Heart right ventricle (tissue), 16 donors: ENCODE data around the gene TTPAL. TPM values are rescaled to one million over a fixed set of nuclear protein-coding genes. Genes with fewer than 3 reads are reported as not detected.
A peak's percentile ranks its signal among the peaks of the same experiment; 100 is the strongest.

ENCODE experiments used
- ATAC-seq, 8 donors: fragments of 200-7000 bp; cut with Tn5 transposase; one replicate each; pipeline ENCODE4 v1.9.1; 2020; ENCODE audit warnings: mild to moderate bottlenecking in 8 of 8, moderate library complexity in 8 of 8, moderate number of reproducible peaks in 1 of 8
- DNase-seq, 2 donors: peaks; one replicate each; pipeline ENCODE4 v3.0.0-alpha.2; 2020
- H3K27ac ChIP-seq, 10 donors: fragments of 200-600 bp; sonication (generic) in 2 of 10; one replicate each; pipeline versions ENCODE4 v1.5.0 to v1.8.0; 2020 to 2022; ENCODE audit warnings: mild to moderate bottlenecking in 3 of 10
- H3K27me3 ChIP-seq, 7 donors: fragments of 200-600 bp; one replicate each; pipeline ENCODE4 v1.8.0; 2021 to 2022; ENCODE audit warnings: mild to moderate bottlenecking in 2 of 7
- H3K36me3 ChIP-seq, 9 donors: fragments of 200-600 bp; sonication (generic) in 1 of 9; one replicate each; pipeline versions ENCODE4 v1.5.0 to v1.8.0; 2020 to 2022; ENCODE audit warnings: mild to moderate bottlenecking in 2 of 9
- H3K4me1 ChIP-seq, 9 donors: fragments of 200-600 bp; sonication (generic) in 1 of 9; one replicate each; pipeline versions ENCODE4 v1.5.0 to v1.8.0; 2020 to 2022; ENCODE audit warnings: mild to moderate bottlenecking in 4 of 9
- H3K4me3 ChIP-seq, 10 donors: fragments of 200-600 bp; sonication (generic) in 2 of 10; one replicate each; pipeline versions ENCODE4 v1.5.0 to v1.8.0; 2020 to 2022; ENCODE audit warnings: mild to moderate bottlenecking in 7 of 10, moderate library complexity in 2 of 10
- H3K9me3 ChIP-seq, 11 donors: fragments of 200-600 bp in 10 of 11; sonication (generic) in 2 of 11; one replicate each; pipeline versions ENCODE4 v1.5.0 to v1.8.0; 2013 to 2022; ENCODE audit warnings: mild to moderate bottlenecking in 2 of 11, control low read depth in 1 of 11, moderate library complexity in 1 of 11
- WGBS, 2 donors: extraction: QIAGEN DNeasy Blood & Tissue Kit; methylation state at CpG; one replicate each; pipeline ENCODE4 v1.1.7; 2013; ENCODE audit warnings: inconsistent platforms in 1 of 2; 5-methylcytosine and 5-hydroxymethylcytosine counted together
- intact Hi-C, 10 donors: fragments of 100-400 bp; cut with DNase I; formaldehyde crosslinking; loops; one replicate each; pipeline versions ENCODE4 v1.11.1 to v1.14.2; 2022
- polyA plus RNA-seq, 2 donors: library from polyadenylated mRNA; stranded (reverse); fragments of 200-250 nt; gene quantifications; one replicate each; pipeline ENCODE4 v1.2.3, GENCODE V29; 2013
- total RNA-seq, 10 donors: library from RNA; stranded (reverse); fragmentation: NEBNext Ultra II Directional in 3 of 10; extraction: Animal tissue kit (Norgen Biotek cat#: 25700) in 3 of 10; gene quantifications; one replicate each; pipeline versions ENCODE4 v1.2.1 to v1.2.4, GENCODE V29; 2021 to 2023
- TF ChIP-seq, protein P1 (sequence below), 9 donors: fragments of 200-600 bp; sonication (generic) in 2 of 9; IDR thresholded peaks; one replicate each; pipeline versions ENCODE4 v1.5.0 to v1.8.0; 2021 to 2022; ENCODE audit warnings: antibody characterized with exemption in 9 of 9, mild to moderate bottlenecking in 5 of 9, moderate library complexity in 1 of 9
- donor health status: Arrhythmogenic right ventricular cardiomyopathy.
- donor health status: ischemic (EF 13 %, LVEDD 7.1; RV severe dilation, severe dysfunction).
- donor health status: healthy with polysubstance abuse.
- donor health status: DM: no; HTN: yes; CAD: no.
- donor health status: DM: no; HTN: no; CAD: no.
- donor health status: ischemic (EF 25% LVEDD 6.9; RV normal size, moderate dysfunction).
- donor health status: ischemic (EF 25% LVEDD 5.7; RV mildly dilated, moderate dysfunction).
- donor health status: healthy.
- donor health status: DM: yes; HTN: yes; CAD: no.
- donor health status: Ischemic cardiomyopathy.
- donor health status: ischemic (EF 35%, LVEDD 5.7; RV mildly dilated, moderate dysfunction).
- donor health status: nonischemic (EF 11% LVEDD 7.7; RV severe dilation, severe dysfunction).
- donor health status: DM: yes; HTN: yes; CAD: no.
- donor health status: PGD.
- donor health status: ischemic (EF 29% LVEDD 5.4; RV normal size, mild dysfunction).
- donor health status: nonischemic (EF 23%, LVEDD 6.1; RV moderate dilation, normal function).

TTPAL gene
- total and polyA plus RNA-seq, 12 donors = 2.3 to 7.3 (median 4.2) TPM

DNA sequence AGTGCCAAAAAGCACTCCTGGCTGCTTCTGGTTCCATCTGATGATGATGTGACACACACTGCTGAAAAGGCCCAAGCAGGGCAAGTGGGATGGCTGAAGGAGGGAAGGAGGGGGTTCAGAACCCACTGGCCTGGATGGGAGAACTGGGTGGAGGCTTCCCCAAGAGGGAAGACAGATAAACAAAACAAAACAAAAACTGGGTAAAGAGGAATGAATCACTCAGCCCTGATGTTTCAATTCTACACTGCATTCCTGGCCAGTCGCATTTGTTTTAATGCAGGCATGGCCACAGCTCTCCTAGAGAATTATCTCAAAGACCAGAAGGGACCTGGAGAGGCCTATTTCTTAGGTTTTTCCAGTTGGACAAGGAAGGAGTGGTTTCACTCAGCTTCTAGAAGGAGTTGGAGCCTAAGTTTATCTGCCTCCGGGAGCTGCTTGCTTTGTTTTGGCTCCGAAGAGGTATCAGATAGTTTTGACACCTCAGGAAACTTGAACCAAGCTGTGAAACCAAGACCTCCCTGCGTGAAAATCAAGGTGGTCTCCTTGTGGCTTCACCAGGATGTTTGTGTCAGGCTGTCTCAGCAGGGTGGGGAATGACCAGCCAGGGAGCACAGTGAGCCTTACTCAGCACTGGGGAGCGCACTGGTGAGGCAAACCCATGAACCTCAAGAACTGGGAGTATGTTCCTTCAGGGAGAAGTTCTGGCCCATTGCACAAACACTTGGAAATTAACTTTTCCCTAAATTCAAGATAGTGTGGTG lies 16.1 kb downstream of the TTPAL start:
- DNase-seq (no peak), ATAC-seq (peak in 6 of 8 donors; percentile 18 to 75 (median 40))
- intact Hi-C loops = no loop called here
- H3K4me3 ChIP-seq = no peak overlapping the region
- no peaks in the 10 kb centered on the region for H3K27me3 ChIP-seq
- WGBS, 2 donors = 66 to 73% methylated on average over 5 of the region's 5 CpGs
- H3K4me1 ChIP-seq = peaks cover 0 to 29% (median 6%) of the 10 kb centered on the region in 9 donors
- H3K9me3 ChIP-seq = no peaks in the 10 kb centered on the region
- H3K36me3 ChIP-seq = peaks cover 0 to 100% (median 60%) of the 10 kb centered on the region in 9 donors
- TF ChIP-seq, protein P1, sequence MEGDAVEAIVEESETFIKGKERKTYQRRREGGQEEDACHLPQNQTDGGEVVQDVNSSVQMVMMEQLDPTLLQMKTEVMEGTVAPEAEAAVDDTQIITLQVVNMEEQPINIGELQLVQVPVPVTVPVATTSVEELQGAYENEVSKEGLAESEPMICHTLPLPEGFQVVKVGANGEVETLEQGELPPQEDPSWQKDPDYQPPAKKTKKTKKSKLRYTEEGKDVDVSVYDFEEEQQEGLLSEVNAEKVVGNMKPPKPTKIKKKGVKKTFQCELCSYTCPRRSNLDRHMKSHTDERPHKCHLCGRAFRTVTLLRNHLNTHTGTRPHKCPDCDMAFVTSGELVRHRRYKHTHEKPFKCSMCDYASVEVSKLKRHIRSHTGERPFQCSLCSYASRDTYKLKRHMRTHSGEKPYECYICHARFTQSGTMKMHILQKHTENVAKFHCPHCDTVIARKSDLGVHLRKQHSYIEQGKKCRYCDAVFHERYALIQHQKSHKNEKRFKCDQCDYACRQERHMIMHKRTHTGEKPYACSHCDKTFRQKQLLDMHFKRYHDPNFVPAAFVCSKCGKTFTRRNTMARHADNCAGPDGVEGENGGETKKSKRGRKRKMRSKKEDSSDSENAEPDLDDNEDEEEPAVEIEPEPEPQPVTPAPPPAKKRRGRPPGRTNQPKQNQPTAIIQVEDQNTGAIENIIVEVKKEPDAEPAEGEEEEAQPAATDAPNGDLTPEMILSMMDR (IDR thresholded peaks at IDR 0.05) = no peak
- H3K27ac ChIP-seq = peak overlapping the region in 2 of 10 donors; percentile 16 to 31

DNA sequence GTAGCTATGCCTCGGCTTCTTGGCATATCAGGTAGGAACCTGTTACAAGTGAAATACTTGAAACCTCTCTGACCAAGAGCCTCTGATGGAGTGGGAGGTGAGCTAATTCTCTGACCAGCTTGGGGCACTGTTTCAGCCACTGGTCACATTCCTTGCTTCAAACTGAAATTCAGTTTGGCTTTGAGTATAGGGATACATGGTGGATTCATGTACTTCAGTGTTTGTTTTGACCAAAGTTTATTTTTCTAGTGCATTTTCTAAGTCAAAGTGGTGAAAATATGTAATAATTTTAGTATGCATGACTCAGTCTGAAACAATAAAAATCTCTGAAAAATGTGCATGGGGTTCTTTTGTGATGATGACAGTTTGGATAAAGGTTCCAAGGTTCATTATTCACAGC lies 18.6 kb downstream of the TTPAL start:
- Histone ChIP-seq H3K27ac (no peak overlapping the region), H3K27me3 (no peaks in the 10 kb centered on the region), H3K4me3 (no peak overlapping the region), H3K4me1 (peaks cover 0 to 37% (median 6%) of the 10 kb centered on the region in 9 donors), H3K36me3 (peaks cover 0 to 100% (median 68%) of the 10 kb centered on the region in 9 donors), H3K9me3 (no peaks in the 10 kb centered on the region)
- no peak for DNase-seq
- TF ChIP-seq, protein P1 (IDR thresholded peaks at IDR 0.05) = no peak
- 79 to 100% methylated on average over 1 of the region's 1 CpG for WGBS, 2 donors
- intact Hi-C loops = no loop called here
- ATAC-seq = no peak

DNA sequence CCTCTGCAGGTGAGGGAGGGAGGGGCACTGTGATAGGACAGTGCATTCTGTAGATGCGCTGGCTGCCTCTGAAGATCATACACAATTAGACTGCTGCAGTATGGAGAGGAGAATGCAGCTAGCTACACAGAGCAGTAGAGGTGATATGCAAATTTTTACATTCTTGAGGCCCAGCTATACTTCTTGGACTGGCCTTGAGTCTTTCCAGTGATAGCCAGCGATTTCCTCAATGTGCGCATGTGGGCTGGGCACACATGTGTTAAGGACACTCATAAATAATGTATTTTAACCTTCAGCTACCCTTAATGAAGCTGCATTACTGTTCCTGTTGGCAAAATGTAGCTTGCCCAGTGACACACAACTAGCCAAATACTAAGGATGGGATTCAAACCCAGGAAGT lies 19.0 kb downstream of the TTPAL start:
- H3K27ac ChIP-seq = peak overlapping the region in 1 of 10 donors; percentile 39
- intact Hi-C loops = no loop called here
- H3K27me3 ChIP-seq = no peaks in the 10 kb centered on the region
- peaks cover 0 to 100% (median 70%) of the 10 kb centered on the region in 9 donors for H3K36me3 ChIP-seq
- 91 to 96% methylated on average over 3 of the region's 3 CpGs for WGBS, 2 donors
- no peaks in the 10 kb centered on the region for H3K9me3 ChIP-seq
- DNase-seq (no peak), ATAC-seq (no peak)
- H3K4me3 ChIP-seq = no peak overlapping the region
- TF ChIP-seq, protein P1 (IDR thresholded peaks at IDR 0.05) = no peak
- H3K4me1 ChIP-seq = peaks cover 0 to 37% (median 6%) of the 10 kb centered on the region in 9 donors

DNA sequence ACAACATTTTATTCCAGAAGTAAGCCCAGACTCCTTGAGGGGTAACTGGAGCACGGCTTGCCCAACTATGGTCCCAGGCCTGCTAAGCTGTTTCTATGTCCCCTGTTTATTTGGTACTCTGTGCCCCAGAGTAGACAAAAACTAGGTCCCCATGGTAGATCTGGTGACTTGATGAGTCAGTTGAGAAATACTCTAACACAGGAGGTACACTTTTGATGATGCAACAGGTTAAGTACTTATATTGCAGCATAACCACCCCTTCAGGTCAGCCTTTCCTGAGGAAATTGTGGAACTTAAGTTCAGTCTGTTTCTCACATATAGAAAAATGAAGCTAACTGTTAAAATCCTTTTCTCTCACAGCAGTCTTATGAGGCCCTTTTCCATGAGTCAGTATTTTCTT lies 19.6 kb downstream of the TTPAL start:
- Histone ChIP-seq H3K27me3 (no peaks in the 10 kb centered on the region), H3K9me3 (no peaks in the 10 kb centered on the region), H3K4me1 (peaks cover 0 to 37% (median 8%) of the 10 kb centered on the region in 9 donors), H3K27ac (peak overlapping the region in 2 of 10 donors; percentile 36 to 39), H3K36me3 (peaks cover 0 to 100% (median 70%) of the 10 kb centered on the region in 9 donors), H3K4me3 (no peak overlapping the region)
- intact Hi-C loops = no loop called here
- TF ChIP-seq, protein P1 (IDR thresholded peaks at IDR 0.05) = no peak
- 92 to 96% methylated on average over 1 of the region's 1 CpG for WGBS, 2 donors
- no peak for ATAC-seq
- no peak for DNase-seq
